Measurements from ENCODE around the gene SORBS2.

SORBS2 gene

GRCh38 chr4:185834778-185835177, 22.8 kb upstream of the SORBS2 start:
- no peaks in the 10 kb centered on the region for H3K79me2 ChIP-seq (ENCODE audit: control insufficient read depth, insufficient read depth, low read length)
- H2BK15ac ChIP-seq (replicated peaks; ENCODE audit: low read depth): no peak overlapping the region
- no peaks in the 10 kb centered on the region for H3K79me1 ChIP-seq (ENCODE audit: low read length)
- H3K4me3 ChIP-seq (ENCODE audit: low read length): no peak overlapping the region
- H3K9ac ChIP-seq (ENCODE audit: low read length): no peak overlapping the region
- H3K27ac ChIP-seq (ENCODE audit: low read depth, low read length): no peak overlapping the region
- H3K36me3 ChIP-seq (ENCODE audit: control insufficient read depth, insufficient read depth, low read length): no peaks in the 10 kb centered on the region
- no peak overlapping the region for H2AK5ac ChIP-seq (ENCODE audit: low read length)
- no peak overlapping the region for H3K4ac ChIP-seq (ENCODE audit: low read depth, low read length)
- H3K4me2 ChIP-seq (ENCODE audit: low read length): no peak overlapping the region
- no CpG with 5 or more reads among the region's 6 CpGs for WGBS (ENCODE audit: extremely low coverage, insufficient coverage, low lambda C conversion rate)
- peaks cover 8% of the 10 kb centered on the region for H3K4me1 ChIP-seq (ENCODE audit: control insufficient read depth, low read depth, low read length)
- H4K5ac ChIP-seq (ENCODE audit: low read length): no peak overlapping the region
- no peak overlapping the region for H3K23ac ChIP-seq (ENCODE audit: low read length)
- no peak overlapping the region for H3K18ac ChIP-seq (ENCODE audit: low read length)
- no peak overlapping the region for H3K56ac ChIP-seq (ENCODE audit: low read length)
- H2BK5ac ChIP-seq (ENCODE audit: low read length): no peak overlapping the region
- no peak for DNase-seq
- H2BK120ac ChIP-seq (ENCODE audit: low read depth, low read length): no peak overlapping the region
- H4K8ac ChIP-seq (ENCODE audit: low read depth, low read length): no peak overlapping the region
- no peaks in the 10 kb centered on the region for H3K27me3 ChIP-seq (ENCODE audit: insufficient read depth, low read length, poor library complexity)

GRCh38 chr4:185834088-185834487, 22.1 kb upstream of the SORBS2 start:
- no peak overlapping the region for H3K9ac ChIP-seq (ENCODE audit: low read length)
- H4K8ac ChIP-seq (ENCODE audit: low read depth, low read length): no peak overlapping the region
- H3K23ac ChIP-seq (ENCODE audit: low read length): no peak overlapping the region
- H2BK15ac ChIP-seq (replicated peaks; ENCODE audit: low read depth): no peak overlapping the region
- H3K4ac ChIP-seq (ENCODE audit: low read depth, low read length): no peak overlapping the region
- H3K56ac ChIP-seq (ENCODE audit: low read length): no peak overlapping the region
- H3K4me3 ChIP-seq (ENCODE audit: low read length): no peak overlapping the region
- H3K36me3 ChIP-seq (ENCODE audit: control insufficient read depth, insufficient read depth, low read length): no peaks in the 10 kb centered on the region
- no peak overlapping the region for H3K4me2 ChIP-seq (ENCODE audit: low read length)
- no CpG with 5 or more reads among the region's 4 CpGs for WGBS (ENCODE audit: extremely low coverage, insufficient coverage, low lambda C conversion rate)
- DNase-seq: no peak
- no peak overlapping the region for H2BK120ac ChIP-seq (ENCODE audit: low read depth, low read length)
- no peak overlapping the region for H2BK5ac ChIP-seq (ENCODE audit: low read length)
- no peak overlapping the region for H3K27ac ChIP-seq (ENCODE audit: low read depth, low read length)
- no peak overlapping the region for H3K18ac ChIP-seq (ENCODE audit: low read length)
- H4K5ac ChIP-seq (ENCODE audit: low read length): no peak overlapping the region
- no peaks in the 10 kb centered on the region for H3K79me1 ChIP-seq (ENCODE audit: low read length)
- H2AK5ac ChIP-seq (ENCODE audit: low read length): no peak overlapping the region
- H3K4me1 ChIP-seq (ENCODE audit: control insufficient read depth, low read depth, low read length): peaks cover 8% of the 10 kb centered on the region
- no peaks in the 10 kb centered on the region for H3K27me3 ChIP-seq (ENCODE audit: insufficient read depth, low read length, poor library complexity)
- H3K79me2 ChIP-seq (ENCODE audit: control insufficient read depth, insufficient read depth, low read length): no peaks in the 10 kb centered on the region

GRCh38 chr4:185833055-185833598, 21.1 kb upstream of the SORBS2 start:
- Histone ChIP-seq H3K79me2 (ENCODE audit: control insufficient read depth, insufficient read depth, low read length) (no peaks in the 10 kb centered on the region), H2BK15ac (replicated peaks; ENCODE audit: low read depth) (no peak overlapping the region), H2BK120ac (ENCODE audit: low read depth, low read length) (no peak overlapping the region), H3K4ac (ENCODE audit: low read depth, low read length) (no peak overlapping the region), H3K18ac (ENCODE audit: low read length) (no peak overlapping the region), H2AK5ac (ENCODE audit: low read length) (no peak overlapping the region), H3K79me1 (ENCODE audit: low read length) (no peaks in the 10 kb centered on the region), H3K27ac (ENCODE audit: low read depth, low read length) (no peak overlapping the region), H3K36me3 (ENCODE audit: control insufficient read depth, insufficient read depth, low read length) (no peaks in the 10 kb centered on the region), H3K4me2 (ENCODE audit: low read length) (no peak overlapping the region), H4K8ac (ENCODE audit: low read depth, low read length) (no peak overlapping the region), H2BK5ac (ENCODE audit: low read length) (no peak overlapping the region), H3K4me3 (ENCODE audit: low read length) (no peak overlapping the region), H4K5ac (ENCODE audit: low read length) (no peak overlapping the region), H3K27me3 (ENCODE audit: insufficient read depth, low read length, poor library complexity) (no peaks in the 10 kb centered on the region), H3K56ac (ENCODE audit: low read length) (no peak overlapping the region), H3K9ac (ENCODE audit: low read length) (no peak overlapping the region), H3K4me1 (ENCODE audit: control insufficient read depth, low read depth, low read length) (peaks cover under 1% of the 10 kb centered on the region), H3K23ac (ENCODE audit: low read length) (no peak overlapping the region)
- DNase-seq: peak; percentile 50

DNA sequence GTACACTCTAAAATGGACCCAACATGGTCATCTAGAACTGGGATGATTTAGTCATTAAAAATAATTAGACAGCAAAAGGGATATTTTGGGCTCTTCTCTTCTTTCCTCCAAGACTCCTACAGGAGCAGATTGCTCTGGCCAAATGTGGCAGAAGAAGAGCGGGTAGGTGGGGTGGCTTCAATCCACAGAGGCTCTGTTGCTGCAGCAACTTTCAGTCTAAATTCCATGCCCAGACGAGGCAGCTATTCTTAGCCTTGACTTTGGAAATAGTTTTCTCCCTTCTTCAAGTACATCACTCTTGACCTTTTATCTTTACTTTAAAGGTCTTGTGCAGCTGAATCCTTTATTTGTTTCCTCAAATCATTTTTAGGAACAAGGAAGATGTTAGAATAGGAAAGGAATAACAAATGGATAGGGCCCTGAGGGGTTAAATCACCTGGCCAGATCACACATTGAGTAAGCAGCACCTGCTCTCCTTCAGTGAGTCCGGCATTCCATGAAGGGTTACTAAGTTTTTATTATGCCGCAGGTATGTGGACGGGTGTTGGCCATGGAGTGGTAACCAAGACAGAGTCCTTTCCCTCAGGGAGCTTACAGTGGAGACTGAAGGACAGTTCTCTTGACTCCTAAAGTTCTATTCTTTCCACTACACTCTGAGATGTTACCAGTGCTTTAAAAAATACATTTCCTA, 19.3 kb upstream of the SORBS2 start:
- no peak overlapping the region for H2BK5ac ChIP-seq (ENCODE audit: low read length)
- H3K4me2 ChIP-seq (ENCODE audit: low read length): no peak overlapping the region
- DNase-seq: no peak
- H2BK120ac ChIP-seq (ENCODE audit: low read depth, low read length): no peak overlapping the region
- no peak overlapping the region for H3K9ac ChIP-seq (ENCODE audit: low read length)
- H2AK5ac ChIP-seq (ENCODE audit: low read length): no peak overlapping the region
- no peaks in the 10 kb centered on the region for H3K79me1 ChIP-seq (ENCODE audit: low read length)
- no peak overlapping the region for H2BK15ac ChIP-seq (replicated peaks; ENCODE audit: low read depth)
- H3K4me1 ChIP-seq (ENCODE audit: control insufficient read depth, low read depth, low read length): no peaks in the 10 kb centered on the region
- no peaks in the 10 kb centered on the region for H3K27me3 ChIP-seq (ENCODE audit: insufficient read depth, low read length, poor library complexity)
- H3K36me3 ChIP-seq (ENCODE audit: control insufficient read depth, insufficient read depth, low read length): no peaks in the 10 kb centered on the region
- H3K23ac ChIP-seq (ENCODE audit: low read length): no peak overlapping the region
- H3K18ac ChIP-seq (ENCODE audit: low read length): no peak overlapping the region
- no peaks in the 10 kb centered on the region for H3K79me2 ChIP-seq (ENCODE audit: control insufficient read depth, insufficient read depth, low read length)
- no peak overlapping the region for H3K4me3 ChIP-seq (ENCODE audit: low read length)
- H4K8ac ChIP-seq (ENCODE audit: low read depth, low read length): no peak overlapping the region
- H3K27ac ChIP-seq (ENCODE audit: low read depth, low read length): no peak overlapping the region
- no CpG with 5 or more reads among the region's 5 CpGs for WGBS (ENCODE audit: extremely low coverage, insufficient coverage, low lambda C conversion rate)
- H4K5ac ChIP-seq (ENCODE audit: low read length): no peak overlapping the region
- no peak overlapping the region for H3K4ac ChIP-seq (ENCODE audit: low read depth, low read length)
- no peak overlapping the region for H3K56ac ChIP-seq (ENCODE audit: low read length)

GRCh38 chr4:185830263-185830994, 18.4 kb upstream of the SORBS2 start:
- Histone ChIP-seq H3K18ac (ENCODE audit: low read length) (no peak overlapping the region), H3K27me3 (ENCODE audit: insufficient read depth, low read length, poor library complexity) (no peaks in the 10 kb centered on the region), H4K8ac (ENCODE audit: low read depth, low read length) (no peak overlapping the region), H3K79me1 (ENCODE audit: low read length) (no peaks in the 10 kb centered on the region), H3K9ac (ENCODE audit: low read length) (no peak overlapping the region), H4K5ac (ENCODE audit: low read length) (no peak overlapping the region), H3K36me3 (ENCODE audit: control insufficient read depth, insufficient read depth, low read length) (no peaks in the 10 kb centered on the region), H3K79me2 (ENCODE audit: control insufficient read depth, insufficient read depth, low read length) (no peaks in the 10 kb centered on the region), H2BK5ac (ENCODE audit: low read length) (no peak overlapping the region), H3K4me3 (ENCODE audit: low read length) (no peak overlapping the region), H3K4me2 (ENCODE audit: low read length) (no peak overlapping the region), H3K56ac (ENCODE audit: low read length) (no peak overlapping the region), H2BK15ac (replicated peaks; ENCODE audit: low read depth) (peak overlapping the region; percentile 76), H3K23ac (ENCODE audit: low read length) (no peak overlapping the region), H3K27ac (ENCODE audit: low read depth, low read length) (no peak overlapping the region), H2AK5ac (ENCODE audit: low read length) (no peak overlapping the region), H3K4me1 (ENCODE audit: control insufficient read depth, low read depth, low read length) (no peaks in the 10 kb centered on the region), H3K4ac (ENCODE audit: low read depth, low read length) (no peak overlapping the region), H2BK120ac (ENCODE audit: low read depth, low read length) (no peak overlapping the region)
- DNase-seq: no peak
- no CpG with 5 or more reads among the region's 4 CpGs for WGBS (ENCODE audit: extremely low coverage, insufficient coverage, low lambda C conversion rate)
